ENCODE results near the gene SART1. TPM values are rescaled to one million over a fixed set of nuclear protein-coding genes. Genes with fewer than 3 reads are reported as not detected.

SART1 gene
- total and polyA plus RNA-seq, 10 of the 15 experiments (the other 5 are each of a cell fraction or from before 2014, with no cell fraction given): 6.2 to 60.5 (median 37.4) TPM

DNA sequence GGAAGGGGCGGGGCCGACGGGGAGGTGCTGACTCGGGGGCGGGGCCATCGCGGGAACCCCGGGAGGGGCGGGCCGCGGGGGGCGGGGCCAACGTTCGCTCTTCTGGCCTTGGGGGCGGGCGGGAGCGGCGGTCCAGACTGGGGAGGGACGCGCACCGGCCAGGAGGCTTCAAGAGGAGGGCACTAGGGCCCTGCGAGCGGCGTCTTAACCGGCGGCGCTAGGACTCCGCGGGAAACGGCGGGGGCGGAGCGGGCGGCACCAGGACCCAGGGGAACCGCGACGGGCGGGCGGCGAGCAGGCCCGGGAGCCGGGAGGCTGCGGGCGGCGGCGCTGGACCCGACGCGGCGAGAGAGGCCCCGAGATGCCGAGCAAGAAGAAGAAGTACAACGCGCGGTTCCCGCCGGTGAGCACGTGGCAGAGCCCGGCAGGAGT is 42.4 kb upstream of the SART1 start, which contains the start of gene DRAP1 (continued):
- TF ChIP-seq, protein P1, sequence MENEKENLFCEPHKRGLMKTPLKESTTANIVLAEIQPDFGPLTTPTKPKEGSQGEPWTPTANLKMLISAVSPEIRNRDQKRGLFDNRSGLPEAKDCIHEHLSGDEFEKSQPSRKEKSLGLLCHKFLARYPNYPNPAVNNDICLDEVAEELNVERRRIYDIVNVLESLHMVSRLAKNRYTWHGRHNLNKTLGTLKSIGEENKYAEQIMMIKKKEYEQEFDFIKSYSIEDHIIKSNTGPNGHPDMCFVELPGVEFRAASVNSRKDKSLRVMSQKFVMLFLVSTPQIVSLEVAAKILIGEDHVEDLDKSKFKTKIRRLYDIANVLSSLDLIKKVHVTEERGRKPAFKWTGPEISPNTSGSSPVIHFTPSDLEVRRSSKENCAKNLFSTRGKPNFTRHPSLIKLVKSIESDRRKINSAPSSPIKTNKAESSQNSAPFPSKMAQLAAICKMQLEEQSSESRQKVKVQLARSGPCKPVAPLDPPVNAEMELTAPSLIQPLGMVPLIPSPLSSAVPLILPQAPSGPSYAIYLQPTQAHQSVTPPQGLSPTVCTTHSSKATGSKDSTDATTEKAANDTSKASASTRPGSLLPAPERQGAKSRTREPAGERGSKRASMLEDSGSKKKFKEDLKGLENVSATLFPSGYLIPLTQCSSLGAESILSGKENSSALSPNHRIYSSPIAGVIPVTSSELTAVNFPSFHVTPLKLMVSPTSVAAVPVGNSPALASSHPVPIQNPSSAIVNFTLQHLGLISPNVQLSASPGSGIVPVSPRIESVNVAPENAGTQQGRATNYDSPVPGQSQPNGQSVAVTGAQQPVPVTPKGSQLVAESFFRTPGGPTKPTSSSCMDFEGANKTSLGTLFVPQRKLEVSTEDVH (IDR thresholded peaks at IDR 0.05; ENCODE audit: low read depth, partially characterized antibody): no peak
- peak; percentile 71; the same call in 1 of the 2 replicates for TF ChIP-seq MYB (IDR thresholded peaks at IDR 0.05; ENCODE audit: borderline replicate concordance, low read depth, low read length)
- TF ChIP-seq, protein P2, sequence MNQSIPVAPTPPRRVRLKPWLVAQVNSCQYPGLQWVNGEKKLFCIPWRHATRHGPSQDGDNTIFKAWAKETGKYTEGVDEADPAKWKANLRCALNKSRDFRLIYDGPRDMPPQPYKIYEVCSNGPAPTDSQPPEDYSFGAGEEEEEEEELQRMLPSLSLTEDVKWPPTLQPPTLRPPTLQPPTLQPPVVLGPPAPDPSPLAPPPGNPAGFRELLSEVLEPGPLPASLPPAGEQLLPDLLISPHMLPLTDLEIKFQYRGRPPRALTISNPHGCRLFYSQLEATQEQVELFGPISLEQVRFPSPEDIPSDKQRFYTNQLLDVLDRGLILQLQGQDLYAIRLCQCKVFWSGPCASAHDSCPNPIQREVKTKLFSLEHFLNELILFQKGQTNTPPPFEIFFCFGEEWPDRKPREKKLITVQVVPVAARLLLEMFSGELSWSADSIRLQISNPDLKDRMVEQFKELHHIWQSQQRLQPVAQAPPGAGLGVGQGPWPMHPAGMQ (IDR thresholded peaks at IDR 0.05; ENCODE audit: borderline replicate concordance): no peak
- TF ChIP-seq JUND (IDR thresholded peaks at IDR 0.05; ENCODE audit: low read depth, low read length): 0 out of 2 replicates have a peak, but pooled peaks have one; percentile 38
- peak; percentile 74 to 87 for TF ChIP-seq BHLHE40 (IDR thresholded peaks at IDR 0.05; ENCODE audit: borderline replicate concordance in 1 of 2, low read depth in 2 of 2, low read length in 1 of 2)
- no peak for TF ChIP-seq CBX3 (IDR thresholded peaks at IDR 0.05; ENCODE audit: borderline replicate concordance, low read depth)
- TF ChIP-seq, protein P3, sequence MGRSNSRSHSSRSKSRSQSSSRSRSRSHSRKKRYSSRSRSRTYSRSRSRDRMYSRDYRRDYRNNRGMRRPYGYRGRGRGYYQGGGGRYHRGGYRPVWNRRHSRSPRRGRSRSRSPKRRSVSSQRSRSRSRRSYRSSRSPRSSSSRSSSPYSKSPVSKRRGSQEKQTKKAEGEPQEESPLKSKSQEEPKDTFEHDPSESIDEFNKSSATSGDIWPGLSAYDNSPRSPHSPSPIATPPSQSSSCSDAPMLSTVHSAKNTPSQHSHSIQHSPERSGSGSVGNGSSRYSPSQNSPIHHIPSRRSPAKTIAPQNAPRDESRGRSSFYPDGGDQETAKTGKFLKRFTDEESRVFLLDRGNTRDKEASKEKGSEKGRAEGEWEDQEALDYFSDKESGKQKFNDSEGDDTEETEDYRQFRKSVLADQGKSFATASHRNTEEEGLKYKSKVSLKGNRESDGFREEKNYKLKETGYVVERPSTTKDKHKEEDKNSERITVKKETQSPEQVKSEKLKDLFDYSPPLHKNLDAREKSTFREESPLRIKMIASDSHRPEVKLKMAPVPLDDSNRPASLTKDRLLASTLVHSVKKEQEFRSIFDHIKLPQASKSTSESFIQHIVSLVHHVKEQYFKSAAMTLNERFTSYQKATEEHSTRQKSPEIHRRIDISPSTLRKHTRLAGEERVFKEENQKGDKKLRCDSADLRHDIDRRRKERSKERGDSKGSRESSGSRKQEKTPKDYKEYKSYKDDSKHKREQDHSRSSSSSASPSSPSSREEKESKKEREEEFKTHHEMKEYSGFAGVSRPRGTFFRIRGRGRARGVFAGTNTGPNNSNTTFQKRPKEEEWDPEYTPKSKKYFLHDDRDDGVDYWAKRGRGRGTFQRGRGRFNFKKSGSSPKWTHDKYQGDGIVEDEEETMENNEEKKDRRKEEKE (IDR thresholded peaks at IDR 0.05): peak; percentile 69; the same call in 1 of the 2 replicates
- no peak for TF ChIP-seq WRNIP1 (IDR thresholded peaks at IDR 0.05; ENCODE audit: borderline replicate concordance, low read depth, low read length)
- TF ChIP-seq ATF7 (IDR thresholded peaks at IDR 0.05; ENCODE audit: low read depth): no peak
- no peak for TF ChIP-seq FOXM1 (IDR thresholded peaks at IDR 0.05; ENCODE audit: low read depth, low read length)
- TF ChIP-seq, protein P4, sequence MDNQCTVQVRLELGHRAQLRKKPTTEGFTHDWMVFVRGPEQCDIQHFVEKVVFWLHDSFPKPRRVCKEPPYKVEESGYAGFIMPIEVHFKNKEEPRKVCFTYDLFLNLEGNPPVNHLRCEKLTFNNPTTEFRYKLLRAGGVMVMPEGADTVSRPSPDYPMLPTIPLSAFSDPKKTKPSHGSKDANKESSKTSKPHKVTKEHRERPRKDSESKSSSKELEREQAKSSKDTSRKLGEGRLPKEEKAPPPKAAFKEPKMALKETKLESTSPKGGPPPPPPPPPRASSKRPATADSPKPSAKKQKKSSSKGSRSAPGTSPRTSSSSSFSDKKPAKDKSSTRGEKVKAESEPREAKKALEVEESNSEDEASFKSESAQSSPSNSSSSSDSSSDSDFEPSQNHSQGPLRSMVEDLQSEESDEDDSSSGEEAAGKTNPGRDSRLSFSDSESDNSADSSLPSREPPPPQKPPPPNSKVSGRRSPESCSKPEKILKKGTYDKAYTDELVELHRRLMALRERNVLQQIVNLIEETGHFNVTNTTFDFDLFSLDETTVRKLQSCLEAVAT (IDR thresholded peaks at IDR 0.05): peak; percentile 75
- TF ChIP-seq HCFC1 (IDR thresholded peaks at IDR 0.05; ENCODE audit: low read length): peak; percentile 69
- peak; percentile 70 for TF ChIP-seq NR2F1 (conservative IDR thresholded peaks at IDR 0.05)
- peak; percentile 95; the same call in 1 of the 2 replicates for TF ChIP-seq CBX5 (IDR thresholded peaks at IDR 0.05; ENCODE audit: low read depth)
- TF ChIP-seq ETV6 (conservative IDR thresholded peaks at IDR 0.05 in 1 of 2, IDR thresholded peaks at IDR 0.05 in 1 of 2; ENCODE audit: borderline replicate concordance in 1 of 2, low read depth in 1 of 2): peak in 1 of 2 experiments; percentile 52; a peak in 1 of 4 replicates
- no peak for TF ChIP-seq ZNF384 (IDR thresholded peaks at IDR 0.05; ENCODE audit: borderline replicate concordance, low read depth, low read length)
- peak; percentile 88 for TF ChIP-seq GATAD2B (conservative IDR thresholded peaks at IDR 0.05; ENCODE audit: low read depth)
- TF ChIP-seq ZZZ3 (IDR thresholded peaks at IDR 0.05; ENCODE audit: control insufficient read depth, insufficient read length, low read depth): no peak
- no peak for TF ChIP-seq EZH2 (IDR thresholded peaks at IDR 0.05; ENCODE audit: borderline replicate concordance, control insufficient read depth, low read depth, low read length)

Data from GM12878 (cell line).